ENCODE results near the gene DOCK3. TPM values are rescaled to one million over a fixed set of nuclear protein-coding genes. Genes with fewer than 3 reads are reported as not detected.
A peak's percentile ranks its signal among the peaks of the same experiment; 100 is the strongest.

DOCK3 gene
- total RNA-seq, 4 donors from 2014 or later: 5.5 to 10.0 (median 8.7) TPM

DNA sequence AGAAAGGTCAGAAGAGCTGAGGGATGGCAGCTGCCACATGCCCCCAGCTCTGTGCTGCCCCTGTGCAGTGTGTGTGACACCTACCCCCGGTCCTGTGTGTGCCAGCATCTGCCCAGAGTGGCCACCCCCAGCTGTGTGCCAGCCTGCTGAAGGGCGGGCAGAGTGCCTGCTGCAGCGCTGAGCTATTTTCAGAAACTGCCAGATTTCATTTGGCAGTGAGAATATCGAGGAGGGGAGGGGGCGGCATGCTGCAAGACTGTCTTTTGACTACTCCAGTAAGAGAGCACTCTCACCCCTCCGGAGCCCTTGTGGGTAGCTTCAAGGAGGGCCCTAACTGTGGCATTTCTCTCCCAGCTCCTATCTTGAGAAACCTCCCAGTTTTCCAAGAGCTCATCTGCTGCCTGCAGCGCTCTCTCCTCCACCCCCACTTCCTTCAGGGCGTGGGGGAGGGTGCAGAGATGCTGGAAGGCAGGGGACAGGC lies 25.2 kb upstream of the DOCK3 start:
- 47% methylated on average over 2 of the region's 8 CpGs; no CpG with 5 or more reads in 1 of the 2 donors for WGBS, 2 donors (ENCODE audit: low coverage in 1 of 2)
- Histone ChIP-seq H3K36me3 (peaks cover 0 to 48% of the 10 kb centered on the region in 2 donors), H3K27ac (peak overlapping the region in 1 of 4 donors; percentile 46), H3K4me1 (peaks cover 0 to 36% (median 0%) of the 10 kb centered on the region in 3 donors), H3K4me3 (no peak overlapping the region), H3K27me3 (no peaks in the 10 kb centered on the region), H3K9me3 (no peaks in the 10 kb centered on the region)
- no peak for ATAC-seq
- no peak for TF ChIP-seq EP300 (IDR thresholded peaks at IDR 0.05)
- TF ChIP-seq POLR2AphosphoS5 (IDR thresholded peaks at IDR 0.05): no peak
- no peak for TF ChIP-seq POLR2A (IDR thresholded peaks at IDR 0.05)
- TF ChIP-seq, protein P1, sequence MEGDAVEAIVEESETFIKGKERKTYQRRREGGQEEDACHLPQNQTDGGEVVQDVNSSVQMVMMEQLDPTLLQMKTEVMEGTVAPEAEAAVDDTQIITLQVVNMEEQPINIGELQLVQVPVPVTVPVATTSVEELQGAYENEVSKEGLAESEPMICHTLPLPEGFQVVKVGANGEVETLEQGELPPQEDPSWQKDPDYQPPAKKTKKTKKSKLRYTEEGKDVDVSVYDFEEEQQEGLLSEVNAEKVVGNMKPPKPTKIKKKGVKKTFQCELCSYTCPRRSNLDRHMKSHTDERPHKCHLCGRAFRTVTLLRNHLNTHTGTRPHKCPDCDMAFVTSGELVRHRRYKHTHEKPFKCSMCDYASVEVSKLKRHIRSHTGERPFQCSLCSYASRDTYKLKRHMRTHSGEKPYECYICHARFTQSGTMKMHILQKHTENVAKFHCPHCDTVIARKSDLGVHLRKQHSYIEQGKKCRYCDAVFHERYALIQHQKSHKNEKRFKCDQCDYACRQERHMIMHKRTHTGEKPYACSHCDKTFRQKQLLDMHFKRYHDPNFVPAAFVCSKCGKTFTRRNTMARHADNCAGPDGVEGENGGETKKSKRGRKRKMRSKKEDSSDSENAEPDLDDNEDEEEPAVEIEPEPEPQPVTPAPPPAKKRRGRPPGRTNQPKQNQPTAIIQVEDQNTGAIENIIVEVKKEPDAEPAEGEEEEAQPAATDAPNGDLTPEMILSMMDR (IDR thresholded peaks at IDR 0.05): no peak

DNA sequence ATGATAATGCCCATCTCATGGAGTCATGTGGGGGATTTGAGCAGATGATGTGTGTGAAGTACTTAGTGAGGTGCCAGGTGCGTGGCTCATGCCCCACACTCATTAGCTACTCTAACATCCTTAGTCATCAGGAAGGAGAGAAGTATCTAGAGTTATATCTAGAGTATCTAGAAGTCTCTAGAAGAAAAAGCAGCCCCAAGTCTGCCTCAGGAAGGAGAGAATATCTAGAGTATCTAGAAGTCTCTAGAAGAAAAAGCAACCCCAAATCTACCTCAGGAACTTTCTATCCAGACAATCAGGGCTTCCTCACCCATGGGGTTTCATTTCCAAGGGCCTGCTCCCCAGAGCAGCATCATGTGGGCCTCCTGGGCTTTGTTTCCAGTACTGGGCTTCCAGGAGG lies 24.7 kb upstream of the DOCK3 start:
- peaks cover 0 to 44% of the 10 kb centered on the region in 2 donors for H3K36me3 ChIP-seq
- TF ChIP-seq, protein P1 (IDR thresholded peaks at IDR 0.05): no peak
- TF ChIP-seq POLR2AphosphoS5 (IDR thresholded peaks at IDR 0.05): no peak

DNA sequence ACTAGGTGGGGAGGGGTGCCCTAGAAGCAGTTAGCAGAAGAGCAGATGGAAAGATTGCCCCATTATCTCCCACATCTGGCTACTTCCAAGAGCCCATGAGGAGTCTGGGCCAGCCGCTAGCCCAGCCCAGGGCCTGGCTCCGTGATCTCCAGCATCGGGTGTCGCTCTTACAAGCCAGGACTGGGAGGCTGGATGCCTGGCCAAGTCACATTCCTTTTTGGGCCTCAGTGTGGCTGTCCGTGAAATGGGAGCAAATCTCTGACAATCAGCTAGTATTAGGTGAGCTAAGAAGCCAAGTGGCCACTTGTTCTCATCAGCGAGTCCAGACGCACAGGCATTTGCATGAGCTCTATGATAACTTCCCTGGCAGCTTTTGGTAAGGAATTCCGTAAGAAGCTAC lies 23.3 kb upstream of the DOCK3 start:
- WGBS, 2 donors (ENCODE audit: low coverage in 1 of 2): 100% methylated on average over 2 of the region's 8 CpGs; no CpG with 5 or more reads in 1 of the 2 donors
- H3K4me3 ChIP-seq: no peak overlapping the region
- no peaks in the 10 kb centered on the region for H3K9me3 ChIP-seq
- ATAC-seq: no peak
- H3K36me3 ChIP-seq: peaks cover 0 to 29% of the 10 kb centered on the region in 2 donors
- peaks cover 0 to 27% (median 0%) of the 10 kb centered on the region in 3 donors for H3K4me1 ChIP-seq
- H3K27me3 ChIP-seq: no peaks in the 10 kb centered on the region
- no peak overlapping the region for H3K27ac ChIP-seq
- TF ChIP-seq POLR2AphosphoS5 (IDR thresholded peaks at IDR 0.05) (no peak), EP300 (IDR thresholded peaks at IDR 0.05) (no peak)
- TF ChIP-seq, protein P1 (IDR thresholded peaks at IDR 0.05): no peak

More for the DNA sequence above, 24.7 kb upstream of the DOCK3 start:
- H3K27ac ChIP-seq: peak overlapping the region in 1 of 4 donors; percentile 46
- 100% methylated on average over 1 of the region's 1 CpG; no CpG with 5 or more reads in 1 of the 2 donors for WGBS, 2 donors (ENCODE audit: low coverage in 1 of 2)
- no peak overlapping the region for H3K4me3 ChIP-seq
- ATAC-seq: no peak
- H3K9me3 ChIP-seq: no peaks in the 10 kb centered on the region
- H3K27me3 ChIP-seq: no peaks in the 10 kb centered on the region
- peaks cover 0 to 30% (median 0%) of the 10 kb centered on the region in 3 donors for H3K4me1 ChIP-seq

DNA sequence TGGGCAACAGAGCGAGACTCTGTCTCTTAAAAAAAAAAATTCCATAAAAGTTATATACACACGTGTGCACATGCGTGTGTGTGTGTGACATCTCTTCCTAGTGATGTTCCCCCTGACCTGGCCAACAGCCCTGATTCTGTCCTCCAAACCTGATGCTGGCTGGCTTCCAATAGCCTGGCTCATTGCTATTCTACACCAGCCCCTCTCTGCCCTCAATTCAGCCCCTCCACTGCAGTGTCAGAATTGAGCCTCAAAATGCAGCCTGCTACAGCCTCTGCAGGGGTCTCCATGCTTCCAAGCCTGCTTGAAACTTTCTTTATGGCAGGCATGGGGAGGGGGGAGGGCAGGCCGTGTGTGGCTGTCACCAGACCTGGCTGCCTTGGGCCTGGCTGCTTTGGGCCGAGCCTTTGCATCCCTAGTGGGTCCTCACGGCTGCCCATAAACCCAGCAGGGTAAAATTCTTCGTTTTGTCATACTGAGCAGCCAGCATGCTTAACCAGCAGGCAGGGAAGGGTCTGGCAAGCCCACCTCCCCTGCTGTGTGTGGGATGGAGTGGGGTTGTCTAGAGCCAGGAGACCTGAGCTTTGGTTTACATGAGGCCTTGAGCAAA lies 22.7 kb upstream of the DOCK3 start:
- Histone ChIP-seq H3K4me3 (no peak overlapping the region), H3K27me3 (no peaks in the 10 kb centered on the region), H3K27ac (no peak overlapping the region), H3K36me3 (peaks cover 0 to 23% of the 10 kb centered on the region in 2 donors), H3K4me1 (peaks cover 0 to 27% (median 0%) of the 10 kb centered on the region in 3 donors), H3K9me3 (no peaks in the 10 kb centered on the region)
- no peak for ATAC-seq
- WGBS, 2 donors (ENCODE audit: low coverage in 1 of 2): 69 to 84% methylated on average over 3 to 4 of the region's 7 CpGs
- TF ChIP-seq, protein P1 (IDR thresholded peaks at IDR 0.05): no peak
- TF ChIP-seq POLR2AphosphoS5 (IDR thresholded peaks at IDR 0.05): no peak
- no peak for TF ChIP-seq POLR2A (IDR thresholded peaks at IDR 0.05)
- TF ChIP-seq EP300 (IDR thresholded peaks at IDR 0.05): no peak

DNA sequence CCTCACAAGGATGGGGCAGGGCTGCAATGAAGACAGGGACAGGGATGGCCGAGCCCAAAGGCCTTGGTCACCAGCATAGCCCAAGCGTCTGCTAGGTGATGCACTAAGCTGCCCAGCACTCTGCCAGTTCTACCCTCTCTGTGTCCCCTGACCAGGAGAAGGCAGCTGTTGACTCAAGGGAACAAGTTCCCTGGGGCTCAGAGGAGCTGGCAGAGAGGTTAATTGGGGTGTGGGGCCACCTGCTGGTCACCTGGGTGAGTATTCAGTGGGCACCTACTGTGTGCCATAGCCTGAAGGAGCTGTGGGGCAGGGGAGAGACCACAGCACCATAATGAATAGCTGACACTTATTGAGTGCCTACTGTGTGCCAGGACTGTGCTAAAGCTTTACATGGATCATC lies 22.0 kb upstream of the DOCK3 start:
- TF ChIP-seq, protein P1 (IDR thresholded peaks at IDR 0.05): peak in 2 of 4 experiments; percentile 27 to 38
- no peak for TF ChIP-seq POLR2A (IDR thresholded peaks at IDR 0.05)
- TF ChIP-seq POLR2AphosphoS5 (IDR thresholded peaks at IDR 0.05): no peak
- no peak for TF ChIP-seq EP300 (IDR thresholded peaks at IDR 0.05)
- ATAC-seq: no peak
- no peaks in the 10 kb centered on the region for H3K9me3 ChIP-seq
- H3K27me3 ChIP-seq: no peaks in the 10 kb centered on the region
- peaks cover 0 to 17% of the 10 kb centered on the region in 2 donors for H3K36me3 ChIP-seq
- WGBS, 2 donors (ENCODE audit: low coverage in 1 of 2): no CpG with 5 or more reads among the region's 2 CpGs
- H3K27ac ChIP-seq: no peak overlapping the region
- H3K4me1 ChIP-seq: peaks cover 0 to 27% (median 0%) of the 10 kb centered on the region in 3 donors
- no peak overlapping the region for H3K4me3 ChIP-seq

Data from gastroesophageal sphincter (tissue), 4 donors.